GM21447 (cell line): ENCODE data around the gene ARL2.
"Not testable (repeated sequence)": the region's sequence is repeated elsewhere in the genome, so short reads cannot be mapped to it uniquely, and the experiment has no call there.

ENCODE experiments used
- ATAC-seq: cut with Tn5 transposase; IDR thresholded peaks from one replicate; pipeline ENCODE4 v1.9.1; 2021; ENCODE audit not compliant: unreplicated experiment

The ARL2 gene

DNA sequence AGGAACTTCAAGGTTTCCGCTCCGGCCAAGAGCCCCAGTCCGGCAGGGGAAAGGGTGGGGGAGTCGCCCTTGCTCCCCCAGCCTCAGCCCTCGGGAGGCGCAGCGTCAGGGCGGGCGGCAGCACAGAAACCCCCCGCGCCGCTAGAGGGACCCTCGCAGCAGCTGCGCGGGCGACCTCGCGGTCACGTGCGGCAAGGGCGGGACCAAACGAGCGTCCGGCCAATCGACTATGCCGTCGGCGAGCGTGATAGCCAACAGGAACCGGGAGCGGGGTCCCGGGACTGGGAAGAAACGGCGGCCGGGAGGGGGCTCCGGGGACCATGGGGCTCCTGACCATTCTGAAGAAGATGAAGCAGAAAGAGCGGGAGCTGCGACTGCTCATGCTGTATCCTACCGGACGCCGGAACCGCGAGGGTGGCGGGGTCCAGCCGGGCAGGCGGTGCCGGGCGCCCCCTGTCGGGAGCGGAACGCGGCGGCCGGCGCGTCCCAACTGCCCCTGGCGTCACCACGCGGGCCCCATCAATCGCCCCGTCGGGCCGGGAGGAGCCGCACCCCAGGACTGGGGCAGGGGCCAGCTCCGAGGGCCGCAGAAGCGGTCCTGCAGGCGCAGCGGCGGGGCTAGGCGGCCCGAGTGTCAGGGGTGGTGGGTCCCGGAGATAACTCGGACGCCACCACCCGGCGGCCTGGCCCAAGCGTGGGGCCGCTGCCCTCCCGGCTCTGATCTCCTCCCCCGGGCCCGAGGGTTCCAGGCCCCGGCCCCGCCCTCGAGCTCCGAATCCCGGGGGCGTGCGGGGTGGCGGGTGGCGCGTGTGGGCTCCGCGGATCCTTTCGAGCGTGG lies at the start of gene ARL2:
TSS of gene ARL2 (plus strand) at position 273 of the 838 bp plus-strand sequence. CDS start at position 321, 48 bp downstream.
- peak; percentile 75 for ATAC-seq

GRCh38 chr11:64967375-64967774 lies 46.6 kb upstream of the ARL2 start:
- ATAC-seq = no peak

- no peak for ATAC-seq
Observed at GRCh38 chr11:64969209-64969608, 44.8 kb upstream of the ARL2 start.

DNA sequence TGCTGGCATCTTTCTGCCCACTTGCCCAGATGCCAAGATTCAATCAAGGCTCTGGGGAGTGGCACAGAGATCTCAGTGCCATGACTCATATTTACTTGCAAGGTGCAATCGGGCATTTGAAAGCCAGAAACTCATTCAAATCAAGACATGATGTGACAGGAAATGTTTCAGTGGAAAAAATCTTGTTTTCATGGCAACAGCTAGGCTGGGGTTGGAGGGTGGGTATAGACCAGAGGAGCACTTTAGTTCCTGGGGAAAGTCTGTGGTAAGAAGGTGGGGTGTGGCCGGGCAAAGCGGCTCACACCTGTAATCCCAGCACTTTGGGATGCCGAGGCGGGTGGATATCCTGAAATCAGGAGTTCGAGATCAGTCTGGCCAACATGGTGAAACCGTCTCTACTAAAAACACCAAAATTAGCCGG lies 43.2 kb upstream of the ARL2 start:
- no peak for ATAC-seq

DNA sequence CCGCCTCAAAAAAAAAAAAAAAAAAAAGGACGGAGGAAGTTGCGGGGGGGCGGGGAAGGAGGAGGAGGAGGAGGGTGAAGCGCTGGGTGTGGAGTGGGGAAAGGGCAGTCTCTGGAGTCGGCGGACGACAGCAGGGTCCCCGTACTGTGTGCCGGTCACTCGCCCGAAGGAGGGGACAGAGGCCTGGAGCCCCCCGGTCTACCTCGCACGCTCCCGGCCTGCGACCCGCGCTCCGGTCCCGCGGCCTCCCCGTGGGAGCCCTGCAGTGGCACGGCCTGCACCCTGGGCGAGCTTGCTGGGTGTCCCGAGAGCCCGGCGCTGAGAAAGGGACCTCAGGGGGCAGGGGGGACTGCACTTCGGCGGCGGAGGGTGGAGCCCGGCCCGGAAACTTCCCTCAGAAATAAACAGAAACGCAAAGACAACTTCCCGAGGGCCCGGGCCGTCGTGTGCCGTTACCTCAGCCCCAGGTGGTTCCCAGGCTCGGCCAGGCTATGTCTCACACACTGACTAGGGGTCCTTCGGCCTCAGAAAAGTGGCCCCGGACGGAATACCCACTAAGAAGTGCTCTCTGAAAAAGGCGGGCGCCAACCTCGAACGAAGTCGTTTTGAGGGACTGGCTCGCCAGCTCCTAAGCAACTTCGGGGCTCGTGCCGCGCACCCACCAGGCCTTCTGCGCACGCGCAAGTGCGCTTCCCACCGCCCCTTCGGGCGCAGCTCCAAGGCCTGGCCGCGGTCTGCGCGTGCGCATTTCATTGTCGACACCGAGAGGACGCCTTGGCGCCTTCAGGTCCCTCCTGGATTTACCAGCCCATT lies 42.3 kb upstream of the ARL2 start, which contains the start of gene MAJIN:
TSS of gene MAJIN (minus strand) at position 688 of the 813 bp plus-strand sequence. CDS start 12,703 bp downstream, outside the sequence.
- ATAC-seq = no peak

GRCh38 chr11:64974124-64974523 lies 39.8 kb upstream of the ARL2 start:
- ATAC-seq = no peak

DNA sequence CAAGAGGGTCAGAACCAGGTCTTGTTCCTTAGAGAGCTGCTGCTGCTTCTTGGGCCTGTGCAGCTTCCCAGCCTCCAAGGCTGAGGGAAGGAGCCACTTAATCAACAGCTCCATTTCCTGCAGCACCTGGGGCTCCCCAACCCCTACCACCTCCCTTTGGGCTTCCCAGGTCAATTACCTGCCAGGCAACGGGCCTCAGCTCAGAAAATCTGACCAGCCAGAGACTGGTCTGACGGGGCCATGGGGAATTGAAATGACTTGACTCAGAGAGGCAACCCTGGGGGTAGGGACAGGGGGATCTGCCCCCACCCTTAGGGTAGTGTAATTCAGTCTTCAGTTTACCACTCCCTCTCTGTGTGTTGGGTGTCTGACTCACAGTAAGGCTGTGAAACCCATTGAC lies 37.3 kb upstream of the ARL2 start:
- no peak for ATAC-seq

DNA sequence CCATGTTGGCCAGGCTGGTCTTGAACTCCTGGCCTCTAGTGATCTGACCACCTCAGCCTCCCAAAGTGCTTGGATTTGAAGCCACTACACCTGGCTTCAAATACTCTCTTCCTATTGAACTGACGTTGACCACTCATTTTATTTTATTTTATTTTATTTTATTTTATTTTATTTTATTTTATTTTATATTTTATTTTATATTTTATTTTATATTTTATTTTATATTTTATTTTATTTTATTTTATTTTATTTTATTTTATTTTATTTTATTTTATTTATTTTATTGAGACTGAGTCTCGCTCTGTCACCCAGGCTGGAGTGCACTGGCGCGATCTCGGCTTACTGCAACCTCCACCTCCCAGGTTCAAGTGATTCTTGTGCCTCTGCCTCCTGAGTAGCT lies 30.6 kb upstream of the ARL2 start:
- ATAC-seq = not testable (repeated sequence)

DNA sequence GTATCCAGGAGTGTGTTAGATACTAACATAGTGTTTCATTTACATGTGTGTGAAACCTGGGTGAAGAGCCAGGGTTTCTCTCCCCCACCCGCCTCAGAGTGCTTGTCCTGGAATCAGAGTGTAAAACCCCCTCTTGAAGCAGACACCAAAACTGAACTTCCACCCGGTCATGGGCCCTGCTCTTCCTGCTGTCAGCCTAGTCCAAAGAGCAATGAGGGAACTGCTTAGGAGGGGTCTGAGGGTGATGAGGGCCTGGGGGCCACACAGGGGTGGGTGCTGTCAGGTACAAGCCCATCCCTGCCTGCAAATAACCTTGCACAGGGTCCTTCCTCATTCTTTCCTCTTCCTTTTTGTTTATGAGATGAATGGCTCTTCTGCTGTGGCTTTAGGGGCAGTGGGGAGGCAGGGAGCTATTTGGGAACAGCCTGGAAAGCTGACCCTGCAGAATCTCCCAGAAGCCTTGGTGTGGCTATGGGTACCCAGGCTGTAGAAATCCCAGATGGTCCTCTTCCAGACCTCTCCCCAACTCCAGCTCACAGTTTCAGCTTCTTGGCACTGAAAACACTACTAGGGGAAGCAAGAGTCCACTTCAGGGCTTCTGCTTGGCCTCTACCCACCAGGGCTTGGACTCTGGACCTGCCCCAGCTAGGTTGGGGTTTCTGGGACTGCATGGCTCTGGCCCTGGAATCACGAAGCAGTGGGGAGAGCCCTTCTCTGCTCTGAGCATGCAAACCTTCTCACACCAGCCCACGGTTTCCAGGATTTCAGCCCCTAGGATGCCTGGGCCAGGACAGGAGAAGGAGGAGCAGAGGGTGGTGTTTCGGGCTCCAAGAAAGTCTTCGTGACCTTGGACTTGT lies 25.7 kb upstream of the ARL2 start:
- ATAC-seq = no peak

- no peak for ATAC-seq
Observed at GRCh38 chr11:64989416-64989815, 24.5 kb upstream of the ARL2 start.

- no peak for ATAC-seq
Observed at GRCh38 chr11:64990222-64990923, 23.6 kb upstream of the ARL2 start.

DNA sequence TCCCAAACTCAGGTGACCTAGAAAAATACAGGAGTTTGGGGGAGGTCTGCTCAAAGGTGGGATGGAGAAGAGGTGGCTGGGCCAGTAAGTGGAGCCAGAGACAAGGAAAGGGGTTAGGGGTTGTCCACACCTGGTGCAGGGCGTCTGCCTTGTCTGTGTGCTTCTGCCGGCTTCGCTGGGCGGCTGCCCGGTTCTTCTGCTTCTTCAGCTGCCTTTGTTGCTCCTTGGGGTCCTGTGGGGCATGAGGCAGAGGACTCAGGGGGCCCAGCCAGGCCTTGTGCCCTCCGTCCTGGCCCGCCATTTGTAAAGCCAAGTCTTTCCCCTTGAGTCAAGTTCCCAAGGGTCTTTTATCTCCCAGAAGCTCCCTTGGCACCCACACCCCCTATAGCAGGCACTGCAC lies 19.6 kb upstream of the ARL2 start:
- no peak for ATAC-seq

DNA sequence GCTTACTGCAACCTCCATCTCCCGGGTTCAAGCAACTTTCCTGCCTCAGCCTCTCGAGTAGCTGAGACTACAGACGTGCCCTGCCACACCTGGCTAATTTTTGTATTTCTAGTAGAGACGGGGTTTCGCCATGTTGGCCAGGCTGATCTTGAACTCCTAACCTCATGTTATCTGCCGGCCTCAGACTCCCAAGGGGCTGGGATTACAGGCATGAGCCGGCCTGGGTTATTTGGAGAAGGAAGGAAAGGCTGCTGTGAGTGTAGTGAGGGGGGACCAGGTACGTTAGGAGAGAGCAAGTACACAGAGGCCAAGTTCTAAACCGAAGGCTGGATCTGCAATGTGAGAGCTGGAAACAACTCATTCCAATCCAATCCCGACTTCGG lies 17.6 kb upstream of the ARL2 start:
- ATAC-seq = no peak

DNA sequence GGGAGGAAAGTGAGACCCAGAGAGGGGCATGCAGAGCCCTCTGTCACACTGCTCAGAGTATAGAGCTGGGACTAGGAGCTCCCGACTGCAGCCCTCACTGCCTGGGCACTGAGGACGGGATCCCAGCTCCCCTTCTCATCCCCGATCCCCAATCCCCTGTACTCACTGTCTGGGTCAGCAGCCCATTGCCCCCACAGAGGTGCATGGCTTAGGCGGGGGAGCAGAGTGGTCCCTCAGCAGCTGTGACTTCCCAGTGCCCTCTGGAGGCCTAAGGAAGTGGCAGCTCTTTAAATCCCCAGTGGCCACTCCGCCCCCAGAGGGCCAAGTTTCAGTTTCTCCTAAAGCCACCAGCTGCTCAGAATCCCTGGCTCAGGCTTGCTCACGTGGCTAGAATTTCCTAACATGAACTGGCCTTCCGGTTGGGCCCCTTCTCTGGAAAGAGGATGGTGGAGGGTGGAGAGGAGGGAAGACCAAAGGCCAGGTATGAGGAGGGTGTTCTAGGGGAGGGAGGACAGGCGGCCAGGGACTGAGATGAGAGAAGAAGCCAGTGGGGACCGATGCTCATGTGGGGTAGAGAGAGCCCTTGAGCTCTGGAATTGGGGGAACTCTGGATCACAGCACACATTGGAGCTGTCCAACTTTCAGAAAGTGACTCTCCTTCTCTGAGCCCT lies 17.1 kb upstream of the ARL2 start, which contains the start of gene BATF2:
TSS of gene BATF2 (minus strand) at position 262 of the 671 bp plus-strand sequence. CDS start at position 205, 57 bp downstream.
- ATAC-seq = no peak

- no peak for ATAC-seq
Observed at GRCh38 chr11:64998141-64998540, 15.8 kb upstream of the ARL2 start.

DNA sequence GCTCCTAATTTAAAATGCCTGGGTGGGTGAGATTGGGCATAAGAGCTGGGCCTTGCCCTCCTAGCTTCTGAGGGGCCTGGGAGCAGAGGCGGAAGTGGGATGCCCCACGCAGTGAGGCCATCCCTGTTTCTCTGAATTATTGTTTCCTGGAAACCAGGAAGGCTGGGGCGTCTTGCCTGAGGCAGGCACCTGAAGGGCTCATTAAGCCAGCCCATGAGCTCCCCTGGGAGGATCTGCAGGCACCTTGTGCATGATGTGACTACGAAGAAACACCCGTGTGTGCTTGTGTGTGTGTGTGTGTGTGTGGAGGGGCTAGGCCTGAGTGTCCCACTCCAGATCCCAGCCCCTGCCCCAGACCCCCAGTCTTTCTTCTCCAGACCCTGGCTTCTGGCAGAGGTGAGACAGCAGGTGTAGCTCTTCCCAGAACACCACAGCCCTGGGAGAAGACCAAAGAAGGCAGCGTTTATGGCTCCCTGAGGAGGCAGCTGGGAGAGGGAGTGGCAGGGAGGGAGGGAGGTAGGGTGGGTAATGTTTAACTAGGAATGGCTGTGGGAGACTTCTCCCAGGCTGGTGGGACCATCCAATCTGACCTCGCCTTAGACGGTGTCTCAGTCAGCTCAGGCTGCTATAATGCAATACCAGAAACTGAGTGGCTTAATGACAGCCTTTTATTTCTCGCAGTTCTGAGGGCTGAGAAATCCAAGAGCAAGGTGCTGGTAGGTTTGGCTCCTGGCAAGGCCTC lies 15.1 kb upstream of the ARL2 start:
- no peak for ATAC-seq

GRCh38 chr11:64999478-64999877 lies 14.5 kb upstream of the ARL2 start:
- no peak for ATAC-seq

GRCh38 chr11:65002706-65003105 lies 11.3 kb upstream of the ARL2 start:
- ATAC-seq = no peak

DNA sequence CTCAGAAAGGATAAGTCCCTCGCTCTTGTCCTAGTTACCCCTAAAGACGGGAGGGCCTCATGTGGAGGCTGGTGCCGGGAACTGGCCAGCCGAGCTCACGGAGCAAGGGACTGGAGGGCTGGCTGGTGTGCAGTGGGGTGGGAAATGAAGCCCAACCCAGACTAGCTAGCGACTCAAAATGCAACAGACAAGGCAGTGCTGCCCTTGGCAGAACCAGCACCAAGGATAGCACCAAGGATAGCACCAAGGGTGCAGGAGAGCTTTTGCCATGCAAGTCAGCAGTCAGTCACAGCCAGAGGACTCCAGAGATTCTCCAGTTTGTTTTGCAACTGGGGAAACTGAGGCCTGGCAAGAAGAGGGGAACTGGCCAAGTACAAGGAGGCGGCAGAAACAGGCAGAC lies 10.7 kb upstream of the ARL2 start:
- no peak for ATAC-seq
